GM10847 (cell line): ENCODE data around the gene NOP9.

Source experiments
- POLR2A ChIP-seq: IDR thresholded peaks from 2 replicates; pipeline ENCODE4 v1.6.1; 2011; ENCODE audit not compliant: insufficient read length; ENCODE audit errors: extremely low read depth

Gene NOP9

DNA sequence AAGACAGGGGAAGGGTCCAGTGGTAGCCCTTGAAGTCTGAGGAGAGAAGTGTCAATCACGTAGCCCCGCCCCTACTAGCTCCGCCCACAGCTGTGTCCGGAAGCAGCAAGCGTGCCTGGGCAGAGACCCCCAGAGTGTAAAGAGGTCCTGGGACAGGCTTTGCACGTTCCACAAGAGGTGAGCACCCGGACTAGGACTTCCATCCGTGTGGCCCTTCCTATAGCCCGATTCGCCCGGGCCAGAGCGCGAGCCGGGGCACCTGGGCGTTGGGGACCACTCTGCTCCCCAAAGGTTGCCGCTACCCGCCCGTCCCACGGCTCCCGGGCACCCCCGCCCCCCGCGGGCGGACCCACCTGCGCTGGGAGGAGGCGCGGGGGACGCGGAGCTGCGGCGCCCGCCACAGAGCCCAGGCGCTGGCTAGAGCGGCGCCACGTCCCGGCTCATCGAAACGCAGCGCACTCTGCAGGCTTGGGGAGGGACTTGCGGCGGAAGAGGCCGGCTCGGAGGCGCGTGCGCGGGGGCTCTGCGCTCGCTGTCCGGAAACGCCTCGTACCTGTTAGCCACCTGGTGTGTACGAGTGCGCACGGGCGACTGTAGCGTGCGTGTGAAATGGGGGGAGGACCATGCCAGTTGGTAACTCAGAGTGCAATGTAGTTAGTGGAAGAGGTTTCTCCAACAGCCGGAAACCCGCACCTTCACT is 28.4 kb upstream of the NOP9 start, which contains the start of gene RABGGTA:
TSS of gene RABGGTA (minus strand) at position 464 of the 700 bp plus-strand sequence. CDS start 482 bp downstream, outside the sequence.
- peak; percentile 82 for TF ChIP-seq POLR2A

DNA sequence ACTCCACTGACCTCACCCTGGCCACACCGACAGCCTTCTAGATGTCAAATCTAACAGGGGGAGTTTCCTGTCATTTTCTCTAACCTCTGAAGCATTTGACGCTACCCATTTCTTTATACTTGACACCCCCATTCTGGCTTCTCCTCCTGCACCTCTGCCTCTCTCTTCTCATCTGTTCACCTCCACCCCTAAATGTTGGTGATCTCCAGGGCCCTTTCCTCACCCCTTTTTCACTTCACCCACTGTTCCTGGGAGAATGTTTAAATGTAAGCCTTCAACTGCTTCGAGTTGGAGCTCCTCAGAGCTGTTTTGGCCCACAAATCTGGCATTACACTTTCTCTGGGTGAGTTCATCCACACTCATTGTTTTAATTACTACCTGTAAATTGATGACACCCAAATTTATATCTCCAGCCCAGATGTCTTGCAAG is 27.8 kb upstream of the NOP9 start:
- no peak for TF ChIP-seq POLR2A

DNA sequence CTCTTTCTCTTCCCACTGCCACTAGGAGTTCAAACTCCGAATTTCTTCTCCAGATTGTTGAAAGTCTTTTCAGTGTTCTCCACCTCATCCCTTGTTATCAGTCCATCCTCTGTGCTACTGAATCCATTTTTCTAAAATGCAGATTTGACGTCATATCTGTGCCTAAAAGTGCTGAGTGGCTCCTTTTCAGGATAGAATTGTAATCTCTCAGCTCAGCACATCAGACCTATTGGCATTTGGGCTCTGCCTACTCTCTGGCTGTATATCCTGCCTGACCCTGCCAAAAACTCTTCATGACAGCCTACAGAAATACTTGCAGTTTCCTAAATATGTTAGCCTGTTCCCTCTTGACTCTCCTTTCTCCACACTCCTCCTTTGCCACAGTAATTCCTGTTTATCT is 27.2 kb upstream of the NOP9 start:
- no peak for TF ChIP-seq POLR2A

DNA sequence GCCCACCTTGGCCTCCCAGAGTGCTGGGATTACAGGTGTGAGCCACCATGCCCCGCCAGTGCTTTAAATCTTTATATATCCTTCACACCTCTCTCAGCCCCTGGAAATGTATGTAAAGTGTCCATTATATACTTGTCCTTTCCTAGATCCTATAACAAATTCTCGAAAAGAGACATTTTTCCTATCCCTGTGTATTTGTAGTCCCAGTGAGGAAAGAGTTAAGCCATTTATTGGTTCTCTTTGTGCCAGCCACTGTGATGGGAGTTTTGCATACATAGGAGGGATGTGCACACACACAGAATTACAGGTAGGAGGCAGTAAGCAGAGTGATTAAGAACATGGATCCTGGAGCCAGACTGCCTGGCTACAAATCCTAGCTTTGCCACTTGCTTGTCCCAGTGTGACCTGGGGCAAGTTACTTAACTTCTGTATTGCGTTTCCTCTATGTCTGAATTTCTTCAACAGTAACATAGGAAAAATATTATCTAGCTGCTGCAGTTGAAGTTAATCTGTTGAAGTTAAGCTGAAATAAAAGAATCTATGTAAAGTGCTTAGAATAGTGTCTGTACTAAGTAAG is 26.1 kb upstream of the NOP9 start:
- no peak for TF ChIP-seq POLR2A

DNA sequence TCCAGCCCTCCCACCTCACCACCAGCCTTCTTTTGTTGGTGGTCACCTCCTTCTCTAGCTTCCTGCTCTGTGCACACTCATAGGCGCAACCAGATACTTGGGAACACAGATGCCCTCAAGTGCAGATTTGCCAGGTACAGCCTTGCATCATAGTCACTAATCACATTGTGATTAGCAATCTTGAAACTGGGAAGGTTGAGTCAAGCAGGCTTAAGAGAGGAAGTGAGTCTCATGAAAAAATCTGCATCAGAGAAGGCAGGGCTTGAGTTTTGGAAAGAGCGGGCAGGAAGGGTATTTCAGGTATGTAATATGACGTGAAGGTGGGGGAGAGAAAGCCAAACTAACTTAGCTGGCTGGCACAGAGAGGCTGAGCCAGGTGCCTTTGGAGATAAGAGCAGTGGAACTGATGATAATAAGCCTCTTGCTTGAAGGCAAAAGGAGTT is 25.5 kb upstream of the NOP9 start:
- no peak for TF ChIP-seq POLR2A

DNA sequence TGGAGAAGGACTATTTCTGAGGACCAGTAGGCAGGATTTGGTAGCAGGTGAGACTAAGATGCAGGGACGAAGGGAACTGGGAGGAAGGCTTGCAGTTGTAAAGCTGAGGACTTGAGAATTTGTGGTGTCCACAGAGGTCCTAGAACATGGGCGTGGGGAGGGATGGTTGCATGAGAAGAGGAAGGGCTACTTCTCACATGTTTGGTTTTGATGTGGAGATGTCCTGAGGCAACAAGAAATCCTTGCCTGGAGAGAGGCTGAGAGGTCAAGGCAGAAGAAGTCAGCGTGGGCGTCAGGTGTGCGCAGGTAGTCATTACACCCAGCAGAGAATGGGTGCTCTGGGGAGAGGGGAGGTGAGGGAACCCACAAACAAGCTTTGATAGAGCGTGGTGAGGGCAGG is 22.6 kb upstream of the NOP9 start:
- no peak for TF ChIP-seq POLR2A

DNA sequence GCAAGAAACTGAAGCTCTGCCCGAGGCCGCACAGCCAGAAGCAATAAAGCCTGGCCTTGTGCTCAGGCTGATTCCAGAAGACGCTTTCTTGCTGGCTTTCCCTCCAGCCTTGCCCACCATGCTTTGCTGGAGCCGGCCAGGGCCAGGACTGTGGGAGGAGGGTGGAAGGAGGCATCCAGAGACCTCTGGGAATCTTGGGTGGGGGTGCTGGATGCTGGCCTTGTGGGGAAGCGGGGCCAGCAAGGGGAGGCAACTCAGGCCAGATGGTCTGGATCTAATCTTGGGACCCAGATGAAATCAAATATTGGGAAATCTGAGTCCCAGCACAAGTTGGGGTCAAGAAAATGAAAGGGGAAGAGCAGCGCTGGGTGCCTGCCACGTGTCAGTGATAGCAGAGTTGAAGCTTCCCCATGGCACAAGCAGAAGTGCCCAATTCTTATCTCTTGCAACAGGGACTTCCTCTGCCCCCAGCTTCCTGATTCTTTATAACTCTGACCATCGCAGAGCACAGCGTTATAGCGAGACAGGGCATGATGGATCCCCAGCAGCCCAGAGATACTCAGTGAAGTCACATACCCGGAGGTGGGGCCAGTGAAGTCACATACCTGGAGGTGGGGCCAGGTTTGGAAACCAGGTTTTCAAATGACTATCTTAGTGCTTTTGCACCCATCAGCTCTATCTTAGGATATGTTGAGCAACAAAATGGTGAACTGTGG is 21.9 kb upstream of the NOP9 start:
- no peak for TF ChIP-seq POLR2A

DNA sequence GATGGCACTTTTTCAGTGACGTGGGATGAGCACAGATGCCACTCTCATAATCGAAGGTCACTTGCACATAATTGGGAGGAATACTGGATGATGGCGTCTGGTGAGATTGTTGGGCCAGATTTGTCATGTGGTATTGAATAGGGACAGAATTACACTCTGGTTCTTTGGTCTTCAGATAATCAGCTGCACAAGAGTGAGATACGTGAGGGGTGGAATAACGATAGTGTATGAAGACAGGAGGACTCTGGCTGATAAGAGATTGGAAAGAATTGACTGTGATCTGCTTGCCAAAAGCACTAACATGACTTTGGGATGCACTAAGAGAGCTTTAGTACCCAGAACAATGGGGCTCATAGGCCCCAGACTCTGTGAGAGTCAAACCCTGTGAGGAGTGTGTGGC is 21.2 kb upstream of the NOP9 start:
- TF ChIP-seq POLR2A = no peak

DNA sequence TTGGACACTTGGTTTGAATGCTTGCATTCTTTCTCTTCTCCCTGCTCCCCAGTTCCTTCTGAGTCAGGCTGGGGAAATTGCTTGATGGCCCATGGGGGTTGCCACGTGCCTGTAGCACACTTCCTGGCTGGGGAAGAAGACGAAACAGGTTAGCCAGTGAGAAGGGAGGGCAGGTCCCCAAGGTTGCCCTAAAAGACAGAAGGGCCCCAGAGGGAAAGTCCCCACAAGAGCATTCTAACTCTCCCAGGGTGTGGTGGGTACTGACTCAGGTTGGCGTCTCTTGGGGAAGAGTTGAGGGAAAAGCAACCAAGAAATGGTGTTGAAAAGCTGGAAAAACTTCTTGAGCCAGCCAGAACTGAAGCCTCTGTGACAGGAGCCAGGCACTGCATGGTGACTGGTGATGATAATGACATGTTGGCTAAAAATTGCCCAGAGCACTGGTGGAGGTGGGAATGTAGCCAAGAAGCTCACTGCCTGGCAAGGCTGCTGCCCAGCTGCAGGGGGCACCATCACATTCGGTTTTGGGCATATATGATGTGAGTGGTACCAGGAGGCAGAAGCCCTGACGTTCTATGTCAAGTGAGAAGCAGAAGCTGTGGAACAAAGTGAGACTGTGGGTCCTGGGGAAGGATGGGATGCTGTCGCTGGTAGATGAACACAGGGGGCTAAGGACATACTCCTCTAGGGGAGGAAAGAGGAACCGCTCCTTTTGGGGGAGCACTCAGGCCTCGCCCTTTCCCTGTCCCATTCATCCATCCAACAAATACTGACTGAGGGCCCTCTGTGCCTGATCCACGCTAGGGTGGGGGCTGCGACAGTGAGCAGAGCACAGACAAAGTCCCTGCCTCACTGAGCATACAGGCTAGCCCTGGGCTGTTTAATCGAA is 20.1 kb upstream of the NOP9 start:
- TF ChIP-seq POLR2A = no peak

DNA sequence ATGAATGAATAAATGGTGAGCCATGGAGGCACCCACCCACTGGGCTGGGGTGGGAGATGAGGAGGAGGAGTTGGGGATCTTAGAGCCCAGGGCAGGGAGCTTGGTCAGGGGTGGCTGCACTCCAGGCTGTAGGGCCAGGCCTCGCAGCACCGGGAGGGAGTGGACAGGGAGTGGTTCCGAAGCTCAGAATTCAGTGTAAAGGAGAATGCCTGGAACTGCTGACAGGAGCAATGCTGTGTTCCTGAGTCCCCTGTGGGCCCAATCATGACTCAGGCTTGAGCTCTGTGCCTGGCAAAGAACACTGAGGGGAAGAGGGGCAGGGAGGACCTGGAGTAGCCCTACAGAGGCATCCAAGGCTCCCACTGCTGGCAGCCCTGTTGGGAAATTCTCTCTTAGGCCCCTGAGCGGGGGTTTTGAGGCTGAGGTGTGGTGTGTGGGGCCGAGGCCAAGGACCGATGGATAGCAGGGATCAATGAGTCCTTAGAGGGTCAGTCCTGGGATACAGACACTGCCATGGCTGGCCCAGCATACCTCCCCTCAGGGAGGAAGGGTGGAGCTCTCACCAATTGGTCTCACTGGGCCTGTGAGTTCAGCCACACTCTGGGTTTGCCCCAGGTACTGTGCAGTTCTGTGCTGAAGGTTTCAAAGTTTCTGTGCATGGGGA is 18.7 kb upstream of the NOP9 start:
- TF ChIP-seq POLR2A = no peak

DNA sequence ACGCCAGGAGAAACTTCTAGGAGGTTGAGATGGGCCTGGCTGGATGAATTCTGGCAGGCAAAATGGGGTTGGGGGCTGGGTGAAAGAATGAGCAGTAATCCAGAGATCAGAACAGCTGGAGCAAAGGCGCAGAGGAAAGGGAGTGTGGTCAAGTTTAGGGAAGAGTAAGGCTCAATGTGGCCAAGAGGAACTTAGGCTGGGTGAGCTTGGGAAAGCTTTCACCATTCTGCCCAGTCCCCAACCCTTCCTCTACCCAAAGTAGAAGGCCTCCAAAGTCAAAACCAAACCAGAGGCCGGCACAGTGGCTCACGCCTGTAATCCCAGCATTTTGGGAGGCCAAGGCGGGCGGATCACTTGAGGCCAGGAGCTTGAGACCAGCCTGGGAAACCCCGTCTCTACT is 18.0 kb upstream of the NOP9 start:
- no peak for TF ChIP-seq POLR2A

DNA sequence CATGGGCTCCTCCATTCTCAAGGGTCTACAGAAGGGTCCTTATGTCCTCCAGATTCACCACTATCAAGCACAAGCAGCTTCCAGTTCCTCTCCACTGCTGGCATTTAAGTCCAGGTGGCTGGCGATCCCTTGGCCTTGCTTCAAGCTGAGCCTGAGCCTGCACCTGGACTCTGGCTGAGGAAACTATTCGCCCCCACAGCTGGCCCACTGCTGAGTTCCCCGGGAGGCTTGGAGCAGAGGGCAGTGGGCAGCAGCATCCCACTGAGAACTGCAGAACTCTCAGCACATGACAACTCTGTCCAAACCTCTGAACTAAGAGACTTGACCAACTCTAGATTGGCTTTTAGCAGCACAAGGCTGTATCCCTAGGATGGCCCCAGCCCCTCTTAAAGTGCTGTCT is 16.9 kb upstream of the NOP9 start:
- TF ChIP-seq POLR2A = no peak

DNA sequence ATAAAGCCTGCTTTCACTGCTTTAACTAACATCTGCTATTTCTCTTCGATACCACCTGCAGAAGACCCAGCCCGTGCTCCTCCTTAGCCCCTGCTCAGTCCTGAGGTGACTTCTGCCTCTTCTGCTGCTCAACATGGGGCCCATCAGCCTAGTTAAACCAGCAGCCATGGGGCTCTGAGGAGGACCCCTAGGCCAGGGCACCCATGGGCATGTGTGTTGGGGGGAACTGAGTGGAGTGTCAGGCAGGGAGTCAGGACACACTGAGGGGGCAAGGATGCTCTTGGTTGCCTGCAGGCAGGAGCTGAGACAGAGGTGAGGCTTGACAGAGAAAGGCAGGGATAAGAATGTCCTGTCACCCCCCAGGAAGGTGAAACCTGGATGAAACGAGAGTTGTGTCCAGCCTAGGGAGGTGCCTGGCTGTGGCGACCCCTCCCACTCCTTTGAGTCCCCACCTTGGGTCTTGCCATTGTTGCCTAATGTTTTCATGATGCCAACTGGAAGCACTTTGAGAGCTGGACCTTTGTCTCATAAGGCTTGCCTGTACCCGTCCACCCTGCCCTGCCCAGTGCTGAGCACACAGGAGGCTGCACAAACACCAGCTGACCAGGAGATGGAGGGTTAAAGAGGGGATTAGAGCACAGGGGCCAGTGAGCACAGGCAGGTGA is 15.7 kb upstream of the NOP9 start:
- no peak for TF ChIP-seq POLR2A

DNA sequence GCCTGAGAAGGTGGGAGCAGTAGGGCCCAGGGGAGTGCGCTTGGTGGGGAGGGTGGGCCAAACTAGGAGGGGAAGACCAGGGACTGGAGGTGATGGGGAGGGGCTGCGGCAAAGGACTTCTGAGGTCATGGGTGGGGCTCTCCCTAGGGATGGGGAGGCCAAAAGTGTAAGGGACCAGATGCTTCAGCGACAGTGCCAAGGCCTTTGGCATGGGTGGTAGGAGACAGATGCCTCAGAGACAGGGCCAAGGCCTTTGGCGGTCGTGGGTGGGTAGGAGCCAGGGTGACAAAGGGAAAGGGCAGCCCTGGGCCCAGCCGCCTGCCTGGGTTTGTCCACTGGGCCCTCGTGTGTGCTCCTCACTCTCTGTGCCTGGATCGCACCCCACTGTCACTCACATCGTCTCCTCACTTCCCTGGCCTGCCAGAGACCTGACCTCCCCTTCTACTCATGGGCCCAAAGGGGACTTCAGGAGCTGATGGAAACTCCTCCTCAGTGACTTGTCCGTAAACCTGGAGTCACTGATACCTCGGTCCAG is 15.1 kb upstream of the NOP9 start:
- TF ChIP-seq POLR2A = no peak
